ENCODE results near the gene CHD5.

Gene CHD5

DNA sequence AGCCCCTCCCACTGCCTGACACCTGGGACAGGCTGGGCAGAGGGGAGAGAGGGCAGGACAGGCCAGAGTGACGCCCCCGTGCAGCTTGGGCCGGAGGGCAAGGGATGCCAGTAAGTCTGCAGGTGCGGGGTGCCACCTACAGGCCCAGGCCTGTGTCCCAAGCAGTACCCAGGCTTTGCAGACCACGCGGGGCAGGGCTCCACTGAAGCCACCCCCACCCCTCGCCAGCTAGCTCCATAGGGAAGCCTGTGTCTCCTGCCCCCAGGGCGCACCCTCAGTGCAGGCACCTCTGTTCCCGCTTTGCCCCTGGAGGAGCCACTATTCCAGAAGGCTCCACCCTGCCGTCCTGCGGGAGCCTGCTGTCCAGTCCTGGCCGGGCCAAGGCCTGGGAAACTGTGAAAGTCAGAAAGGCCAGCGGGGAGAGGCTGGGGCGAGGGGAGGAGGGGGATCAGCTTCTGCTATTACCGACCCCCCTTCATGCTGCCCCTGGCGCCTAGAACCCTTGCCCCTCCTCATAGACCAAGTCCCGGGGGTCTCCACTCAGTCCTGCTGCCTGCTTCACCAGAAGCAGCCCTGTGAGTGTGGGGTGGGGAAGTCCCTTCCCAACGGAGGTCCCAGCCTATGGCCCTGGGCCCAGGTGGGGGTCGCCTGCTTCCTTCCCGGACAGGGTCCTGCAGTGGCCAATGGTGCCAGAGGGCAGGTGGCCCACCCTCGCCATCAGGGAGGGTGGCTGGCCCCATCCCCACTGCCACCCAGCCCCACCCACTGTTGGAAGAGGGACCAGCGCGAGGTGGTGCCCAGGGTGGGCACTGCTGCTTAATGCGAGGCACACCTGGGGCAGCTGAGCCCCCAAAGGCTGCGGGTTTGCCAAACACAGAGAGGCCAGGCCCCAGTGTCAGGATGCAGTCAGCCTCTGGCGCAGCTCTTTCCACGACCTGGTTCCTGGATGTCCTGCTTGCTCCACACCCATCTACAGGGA lies 80.0 kb downstream of the CHD5 start:
- DNase-seq (ENCODE audit: low spot score): no peak

DNA sequence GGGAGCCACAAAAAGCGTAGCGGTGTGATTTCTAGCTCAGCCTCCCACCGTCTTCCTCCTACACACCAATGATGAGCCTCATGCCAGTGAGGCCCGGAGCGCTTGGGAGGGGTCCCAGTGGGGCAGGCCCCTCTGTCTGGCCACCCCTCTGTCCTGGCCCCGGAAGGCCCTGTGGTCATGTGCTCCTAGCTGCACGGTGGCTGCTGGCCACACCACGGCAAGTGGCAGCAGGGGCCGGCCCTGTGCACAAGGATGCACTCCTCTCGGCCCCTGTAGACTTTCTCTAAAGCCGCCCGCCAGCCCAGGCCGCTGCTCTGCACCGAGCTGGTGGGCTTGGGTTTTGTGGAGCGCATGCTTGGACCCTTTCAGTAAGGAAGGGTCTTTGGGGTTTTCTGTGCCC lies 80.8 kb downstream of the CHD5 start:
- DNase-seq (ENCODE audit: low spot score): no peak

DNA sequence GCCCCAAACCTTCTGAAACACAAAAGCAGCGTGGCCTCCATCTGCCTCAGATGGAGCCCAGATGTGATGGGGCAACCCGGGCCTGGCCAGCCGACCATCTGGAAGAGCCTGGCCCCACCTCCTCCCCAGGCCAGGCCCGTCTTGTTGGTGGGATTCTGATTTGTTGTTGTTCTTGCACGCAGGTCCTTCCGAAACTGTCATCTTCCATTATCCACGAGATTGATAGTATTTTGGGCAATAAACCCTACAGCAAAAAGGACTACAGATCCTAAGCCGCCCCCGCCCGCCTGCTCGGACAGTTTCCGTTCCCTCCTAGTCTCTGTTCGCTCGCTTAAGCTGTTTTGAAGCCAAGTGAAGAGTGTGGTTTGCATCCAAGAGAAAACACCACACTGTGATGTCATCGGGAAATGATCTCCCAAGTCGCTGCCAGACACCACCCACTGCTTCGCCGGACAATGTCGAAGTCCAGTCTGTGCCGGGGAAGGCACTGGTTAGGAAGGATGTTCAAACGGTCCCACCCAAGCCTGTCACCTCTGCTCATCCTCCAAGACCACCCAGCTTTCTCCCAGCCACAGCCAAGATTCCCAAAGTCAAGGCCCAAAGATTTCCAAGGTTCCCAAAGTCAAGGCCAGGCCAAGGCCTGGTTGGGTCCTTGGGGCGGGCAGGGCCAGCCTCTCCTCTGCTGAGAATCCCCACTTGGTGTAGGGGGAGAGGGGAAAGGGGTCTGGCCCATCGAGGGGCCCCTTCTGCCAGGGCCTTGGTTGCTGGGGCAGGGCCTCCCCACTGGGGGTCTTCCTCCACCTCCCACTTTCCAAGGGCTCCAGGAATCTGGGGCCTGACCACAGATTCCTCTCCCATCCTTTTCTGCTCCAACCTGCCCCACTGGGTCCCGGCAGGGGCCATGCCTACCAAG lies 81.6 kb downstream of the CHD5 start:
- no peak for DNase-seq (ENCODE audit: low spot score)

DNA sequence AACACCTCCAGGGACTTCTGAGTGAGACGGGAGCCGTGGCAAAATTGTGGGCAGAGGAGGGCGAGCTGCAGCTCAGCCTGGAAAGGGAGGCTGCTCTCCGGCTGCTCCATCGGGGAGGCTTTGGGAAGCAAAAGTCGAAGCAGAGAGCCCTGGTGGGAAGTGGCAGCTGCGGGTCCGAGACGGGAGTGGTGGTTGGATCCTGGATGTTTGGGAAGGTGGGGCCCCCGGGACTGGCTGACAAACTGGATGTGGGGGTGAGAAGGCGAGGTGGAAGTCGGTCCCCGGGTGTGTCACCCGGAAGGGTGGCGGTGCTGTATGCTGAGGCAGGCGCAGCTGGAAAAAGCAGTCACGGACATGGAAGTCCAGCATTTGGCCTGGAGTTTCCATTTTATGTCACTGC lies 82.3 kb downstream of the CHD5 start:
- no peak for DNase-seq (ENCODE audit: low spot score)

DNA sequence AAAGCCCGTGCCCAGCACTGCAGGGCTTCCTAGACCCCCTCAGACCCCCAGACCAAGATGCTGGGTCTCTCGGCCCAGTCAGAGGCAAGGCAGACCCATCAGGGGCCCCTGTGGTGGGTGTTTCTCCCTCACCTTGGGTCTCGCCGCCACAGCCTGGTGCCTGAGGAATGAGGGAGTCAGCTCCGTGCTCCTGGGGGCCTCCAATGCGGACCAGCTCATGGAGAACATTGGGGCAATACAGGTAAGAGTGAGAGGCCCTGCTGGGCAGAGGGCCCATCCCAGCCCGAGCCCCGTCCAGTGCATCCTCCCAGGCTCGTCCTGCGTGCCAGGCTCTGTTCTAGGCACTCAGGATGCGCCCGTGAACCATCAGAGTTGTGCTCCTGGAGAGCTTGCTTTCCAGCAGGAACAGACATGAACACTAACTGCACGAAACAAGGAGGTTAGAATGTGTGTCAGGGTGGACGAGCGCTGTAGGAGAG lies 83.0 kb downstream of the CHD5 start:
- DNase-seq (ENCODE audit: low spot score): no peak

DNA sequence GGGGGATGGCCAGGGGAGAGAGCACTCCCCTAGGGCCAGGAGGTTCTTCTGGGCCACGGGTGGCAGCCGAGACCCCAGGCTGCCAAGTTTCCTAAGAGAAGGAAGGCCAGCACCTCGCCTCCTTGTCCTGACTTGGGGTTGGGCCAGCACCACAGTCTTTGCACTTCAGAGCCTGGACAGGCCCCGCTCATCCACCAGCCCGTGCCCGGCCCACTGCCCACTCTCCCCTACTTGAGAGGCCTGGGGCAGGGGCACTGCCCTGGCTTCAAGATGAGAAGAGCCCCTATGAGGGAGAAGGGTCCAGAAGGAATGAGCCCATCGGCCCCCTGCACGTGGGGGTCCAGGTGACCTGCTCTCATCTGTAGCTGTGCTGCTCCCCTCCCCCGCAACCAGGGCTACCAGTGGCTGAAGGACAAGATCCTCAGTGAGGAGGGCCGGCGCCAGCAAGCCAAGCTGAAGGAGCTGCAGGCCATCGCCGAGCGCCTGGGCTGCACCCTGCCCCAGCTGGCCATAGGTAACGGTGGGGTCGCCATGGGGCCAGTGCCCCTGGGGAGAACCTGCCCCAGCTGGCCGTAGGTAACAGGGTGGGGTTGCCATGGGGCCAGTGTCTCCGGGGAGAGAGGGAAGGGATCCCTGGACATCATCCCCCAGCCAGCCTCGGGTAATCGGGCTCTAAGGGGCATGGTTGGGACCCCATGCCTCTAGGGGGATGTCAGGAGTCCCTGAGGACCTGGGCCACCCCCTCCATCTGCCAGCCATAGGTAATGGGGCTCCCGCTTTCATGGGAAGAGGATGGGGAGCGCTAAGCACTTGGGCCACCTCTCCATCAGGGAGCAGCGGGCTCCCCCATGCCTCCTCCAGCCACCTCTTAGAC lies 83.6 kb downstream of the CHD5 start:
- no peak for DNase-seq (ENCODE audit: low spot score)

DNA sequence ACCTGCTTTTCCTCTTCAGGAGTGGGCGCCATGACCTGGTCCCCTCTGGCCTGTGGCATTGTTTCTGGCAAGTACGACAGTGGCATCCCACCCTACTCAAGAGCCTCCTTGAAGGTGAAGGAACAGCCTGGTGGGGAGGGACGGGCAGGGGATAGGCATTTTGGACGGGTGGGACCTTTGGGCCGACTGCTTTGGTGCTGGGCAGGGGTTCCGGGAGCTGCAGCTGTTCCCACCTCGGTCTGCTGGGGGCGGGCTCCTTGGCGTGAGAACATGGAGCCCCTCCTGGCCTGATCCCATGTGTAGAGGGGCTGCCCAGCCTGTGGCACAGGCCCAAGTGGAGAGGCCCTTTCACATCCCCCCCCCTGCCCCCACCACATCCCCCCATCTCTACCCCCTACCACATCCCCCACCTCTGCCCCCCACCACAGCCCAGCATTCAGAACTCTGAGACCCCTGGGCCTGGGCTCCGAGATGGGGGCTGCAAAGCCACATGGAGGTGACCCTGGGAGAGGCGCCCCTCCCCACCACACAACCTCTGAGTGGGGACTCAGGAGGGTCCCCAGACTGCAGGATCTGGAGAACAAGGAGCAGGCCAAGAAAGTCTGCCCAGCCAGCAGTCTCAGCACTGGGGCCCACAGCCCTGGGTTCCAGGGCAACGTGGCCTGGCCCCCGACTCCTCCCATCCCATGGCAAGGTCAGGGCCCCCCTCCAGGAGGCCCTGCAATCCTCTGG lies 84.4 kb downstream of the CHD5 start:
- DNase-seq (ENCODE audit: low spot score): no peak

DNA sequence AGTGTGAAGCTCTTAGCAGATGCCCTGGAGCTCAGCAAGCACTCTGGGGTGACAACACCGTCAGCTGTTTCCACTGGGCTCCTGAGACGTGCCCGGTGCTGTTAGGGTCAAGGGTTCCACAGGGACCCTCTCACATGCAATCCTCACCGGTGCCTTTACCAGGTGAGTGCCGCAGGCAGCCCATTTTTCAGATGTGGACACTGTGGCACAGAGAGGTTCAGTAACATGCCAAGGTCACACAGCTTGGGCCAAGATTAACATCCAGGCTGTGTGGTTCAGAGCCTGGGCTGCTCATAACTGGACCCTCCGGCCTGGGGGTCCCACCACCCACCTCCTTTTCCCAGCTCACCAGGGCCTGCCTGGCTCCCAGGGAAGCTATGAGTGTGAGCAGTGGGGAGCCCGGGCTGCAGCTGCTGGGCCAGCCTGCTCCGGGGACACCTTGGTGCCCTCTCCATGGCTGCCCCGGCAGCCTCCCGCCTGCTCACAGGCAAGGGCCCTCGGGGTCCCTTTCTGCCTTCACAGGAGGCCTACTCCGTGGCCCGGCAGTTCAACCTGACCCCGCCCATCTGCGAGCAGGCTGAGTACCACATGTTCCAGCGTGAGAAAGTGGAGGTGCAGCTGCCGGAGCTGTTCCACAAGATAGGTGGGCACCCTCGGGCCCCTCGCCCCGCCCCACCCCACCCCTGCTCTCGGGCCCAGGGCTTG lies 85.2 kb downstream of the CHD5 start:
- DNase-seq (ENCODE audit: low spot score): no peak

DNA sequence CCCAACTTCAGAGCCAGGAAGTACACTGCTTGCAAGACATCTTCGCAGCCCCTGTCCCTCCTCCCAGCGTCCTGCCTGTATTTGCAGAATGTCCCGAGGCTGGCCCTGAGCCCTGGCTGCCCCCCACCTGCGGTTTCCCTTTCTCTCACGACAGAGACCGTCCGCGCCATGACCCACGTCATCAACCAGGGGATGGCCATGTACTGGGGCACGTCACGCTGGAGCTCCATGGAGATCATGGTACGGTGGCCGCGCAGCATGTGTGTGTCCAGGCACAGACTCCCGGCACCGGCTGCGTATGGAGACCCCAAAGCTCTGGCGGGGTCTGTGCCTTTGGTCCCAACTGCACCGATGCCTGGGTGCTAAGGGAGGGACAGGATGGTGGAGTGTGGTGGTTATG lies 85.9 kb downstream of the CHD5 start:
- DNase-seq (ENCODE audit: low spot score): no peak

DNA sequence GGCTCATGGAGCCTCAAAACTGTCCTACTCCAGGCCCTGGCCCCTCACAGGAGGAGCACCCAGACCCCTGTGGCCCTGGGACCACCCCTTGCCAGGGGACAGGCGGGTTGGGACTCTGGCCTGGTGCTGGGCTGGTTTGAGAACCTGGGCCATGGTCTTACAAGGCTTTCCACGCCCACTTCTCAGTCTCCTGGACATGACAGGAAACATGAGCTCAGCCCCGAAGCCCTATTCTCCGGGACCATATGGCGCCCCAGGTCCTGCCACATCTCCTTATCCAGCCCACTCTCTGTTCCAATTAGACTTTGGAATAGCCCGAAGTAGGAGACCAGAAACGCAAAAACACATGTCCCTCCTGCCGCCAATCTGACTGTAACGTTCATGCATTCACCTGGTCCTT lies 86.5 kb downstream of the CHD5 start:
- DNase-seq (ENCODE audit: low spot score): no peak

DNA sequence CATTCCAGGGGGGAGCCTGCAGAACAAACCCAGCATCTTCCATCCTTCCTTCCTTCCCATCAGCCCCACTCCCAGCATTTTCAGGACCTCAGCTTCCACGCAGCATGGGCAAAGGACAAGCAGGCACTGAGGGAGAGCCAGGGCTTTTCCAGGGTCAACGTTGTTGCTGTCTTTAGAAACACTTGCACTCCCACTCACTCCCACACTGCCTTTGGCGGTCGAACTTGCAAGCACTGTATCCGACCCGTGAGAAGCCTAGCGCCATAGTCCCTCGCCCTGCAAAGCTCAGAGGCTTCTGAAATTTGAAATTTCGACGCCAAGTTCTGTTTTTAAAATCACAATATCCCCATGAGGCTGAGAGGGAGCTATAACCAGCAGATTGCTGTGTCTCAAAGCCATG lies 87.0 kb downstream of the CHD5 start:
- DNase-seq (ENCODE audit: low spot score): no peak

DNA sequence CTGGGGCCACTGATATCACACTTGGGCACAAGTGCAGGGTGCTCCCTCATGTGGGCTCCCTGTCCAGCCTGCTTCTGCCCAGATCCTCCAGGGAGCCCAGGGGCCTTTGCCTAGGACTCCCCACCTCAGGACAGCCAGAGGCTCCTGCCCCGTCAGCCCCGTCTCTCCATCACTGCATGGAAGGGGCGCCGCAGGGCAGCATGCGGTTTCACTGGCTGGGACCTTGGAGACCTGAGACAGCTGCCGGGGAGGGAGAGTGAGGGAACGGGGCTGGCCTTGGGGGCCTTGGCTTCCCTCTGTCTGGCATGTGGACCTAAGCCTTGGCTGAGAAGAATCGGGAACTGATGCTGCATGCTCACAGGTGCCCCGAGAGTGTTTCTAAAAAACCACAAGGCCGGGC lies 87.9 kb downstream of the CHD5 start:
- no peak for DNase-seq (ENCODE audit: low spot score)

DNA sequence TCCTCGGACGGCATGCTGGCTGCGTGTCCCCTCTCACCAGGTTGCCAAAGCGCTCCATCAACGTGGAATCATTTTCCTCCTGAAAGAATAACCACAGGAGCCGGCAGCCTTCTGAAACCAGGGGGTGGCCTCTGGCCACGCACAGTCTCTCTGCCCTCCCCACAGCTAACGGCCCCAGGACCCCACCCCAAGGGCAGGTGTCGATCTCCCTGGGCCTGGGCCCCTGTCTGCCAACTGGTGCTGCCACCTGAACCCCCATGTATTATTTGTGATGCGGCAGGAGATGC lies 88.4 kb downstream of the CHD5 start:
- DNase-seq (ENCODE audit: low spot score): no peak

DNA sequence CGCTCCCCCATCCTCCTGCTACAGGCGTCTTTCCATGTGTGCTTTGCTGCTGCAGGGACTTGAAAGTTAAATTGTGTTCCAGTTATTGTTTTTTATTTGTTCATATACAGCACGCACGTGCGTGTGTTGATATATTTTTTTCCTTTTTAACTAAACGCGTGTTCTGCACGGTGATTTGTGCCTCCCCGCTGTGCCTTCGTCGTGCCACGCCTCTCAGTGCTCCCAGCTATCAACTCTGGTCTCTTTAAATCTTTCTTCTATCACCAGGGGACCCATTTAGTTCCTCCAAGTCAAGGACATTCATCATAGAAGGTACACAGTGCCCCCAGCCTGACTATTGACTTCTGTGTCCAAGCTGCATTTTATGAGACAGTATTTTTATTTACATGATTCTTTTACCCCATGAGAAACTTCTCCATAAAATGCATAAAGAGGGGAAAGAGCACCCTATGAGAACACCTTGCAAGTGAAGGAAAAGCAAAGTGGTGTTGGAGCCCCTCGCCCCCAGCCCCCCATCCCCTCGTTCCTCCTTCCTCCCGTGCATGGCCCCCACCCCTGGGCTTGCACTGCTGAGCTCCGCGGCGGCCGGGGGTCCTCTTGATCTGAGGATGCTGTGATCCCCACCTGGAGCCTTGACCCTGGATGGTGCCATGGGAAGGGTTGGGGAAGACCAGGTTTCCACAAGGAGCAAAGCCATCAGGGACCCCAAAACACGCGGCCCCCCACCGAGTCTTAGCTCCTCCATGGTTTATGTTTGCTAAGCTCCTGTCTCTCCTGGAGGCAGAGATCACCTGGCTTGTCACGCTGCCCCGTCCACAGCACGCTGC lies 88.9 kb downstream of the CHD5 start:
- DNase-seq (ENCODE audit: low spot score): no peak

DNA sequence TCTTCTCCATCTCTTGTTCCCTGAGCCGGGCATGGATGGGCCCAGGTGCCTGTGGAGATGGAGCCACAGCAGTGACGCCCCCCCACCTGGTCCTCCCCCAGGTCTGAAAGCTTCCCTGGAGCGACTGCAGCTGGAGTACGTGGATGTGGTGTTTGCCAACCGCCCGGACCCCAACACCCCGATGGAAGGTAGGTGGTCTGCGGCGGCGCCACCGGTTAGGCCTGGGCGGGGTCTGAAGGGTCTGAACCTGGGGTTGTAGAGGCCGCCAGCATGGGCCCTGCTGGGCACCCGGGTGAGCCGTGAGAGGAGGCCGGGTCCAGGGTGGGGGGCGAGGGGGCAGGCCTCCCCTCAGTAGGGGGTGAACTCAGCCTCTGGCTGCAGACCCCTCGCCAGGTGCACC lies 89.8 kb downstream of the CHD5 start:
- DNase-seq (ENCODE audit: low spot score): no peak

DNA sequence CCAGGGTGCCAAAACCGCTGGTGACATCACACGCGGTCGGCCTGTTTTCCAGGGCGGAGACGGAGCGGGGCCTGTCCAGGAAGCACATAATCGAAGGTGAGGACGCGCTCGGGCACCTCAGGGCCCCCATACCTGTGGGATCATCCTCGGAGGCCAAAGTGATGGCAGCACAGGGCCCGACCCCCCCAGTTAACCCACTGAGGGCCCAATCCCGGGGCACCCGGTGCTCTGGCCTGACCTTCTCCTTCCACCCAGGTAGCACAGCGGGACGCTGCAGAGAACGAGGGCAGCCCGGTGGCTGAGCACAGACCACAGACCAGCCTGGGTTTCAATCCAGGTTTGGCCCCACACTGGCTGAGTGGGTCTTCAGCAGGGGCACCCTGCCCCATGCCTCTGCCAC lies 91.2 kb downstream of the CHD5 start:
- no peak for DNase-seq (ENCODE audit: low spot score)

DNA sequence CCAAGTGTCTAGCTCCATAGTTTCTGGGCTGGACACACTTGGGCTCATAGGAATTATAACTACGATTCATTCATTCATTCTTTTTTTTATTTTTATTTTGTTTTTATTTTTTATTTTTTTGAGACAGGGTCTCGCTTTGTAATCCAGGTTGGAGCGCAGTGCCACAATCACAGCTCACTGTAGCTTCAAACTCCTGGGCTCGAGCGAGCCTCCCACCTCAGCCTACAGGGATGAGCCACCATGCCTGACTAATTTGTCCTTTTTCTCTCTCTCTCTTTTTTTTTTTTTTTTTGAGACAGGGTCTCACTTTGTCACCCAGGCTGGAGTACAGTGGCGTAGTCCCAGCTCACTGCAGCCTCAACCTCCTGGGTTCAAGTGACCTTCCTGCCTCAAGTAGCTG lies 92.2 kb downstream of the CHD5 start:
- no peak for DNase-seq (ENCODE audit: low spot score)

DNA sequence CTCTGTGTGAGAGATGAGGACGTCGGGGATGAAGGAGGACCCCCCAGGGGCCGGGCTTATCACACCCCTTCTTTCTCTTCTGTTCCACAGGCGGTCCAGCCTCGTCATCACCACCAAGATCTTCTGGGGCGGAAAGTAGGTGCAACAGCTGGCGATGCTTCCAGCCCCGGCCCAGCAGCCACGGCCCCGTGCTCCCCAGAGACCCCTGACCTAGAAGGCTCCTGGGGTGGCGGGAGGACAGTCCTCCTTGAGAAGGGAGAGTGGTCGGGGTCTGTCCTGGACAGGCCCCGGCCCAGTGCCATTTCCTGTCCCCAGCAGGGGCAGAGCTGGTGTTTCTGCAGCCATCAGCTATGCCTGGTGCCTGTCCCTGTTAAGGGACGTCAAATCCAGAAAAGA lies 92.7 kb downstream of the CHD5 start:
- DNase-seq (ENCODE audit: low spot score): no peak

DNA sequence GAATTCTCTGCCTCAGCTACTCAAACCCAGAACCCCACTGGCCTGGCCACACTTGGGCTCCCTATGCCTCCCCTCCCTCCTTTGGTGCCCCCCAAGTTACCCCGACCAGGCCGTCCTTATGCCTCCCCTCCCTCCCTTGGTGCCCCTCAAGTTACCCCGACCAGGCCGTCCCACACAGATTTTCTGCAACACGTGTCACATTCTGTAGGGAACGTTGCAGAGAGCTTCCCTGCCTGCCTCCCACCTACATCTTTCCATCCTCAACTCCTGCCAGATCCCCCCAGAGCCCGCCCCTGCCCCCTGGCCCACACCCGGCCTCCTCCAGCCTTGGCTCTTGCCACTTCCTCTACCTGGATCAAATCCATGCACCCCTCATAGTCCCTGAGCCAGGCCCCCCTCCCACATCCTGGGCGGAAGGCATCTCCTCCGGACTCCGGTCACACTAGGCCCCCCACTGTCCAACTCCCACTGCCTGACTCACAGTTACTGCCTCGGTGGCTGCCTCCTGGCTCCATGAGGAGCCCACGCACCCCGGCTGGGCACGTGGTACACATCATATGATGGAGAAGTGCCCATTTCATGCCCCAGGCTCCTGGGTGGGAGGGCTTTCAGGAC lies 93.3 kb downstream of the CHD5 start:
- no peak for DNase-seq (ENCODE audit: low spot score)

Measured in globus pallidus (tissue), 1 donor.